Bronchus fibroblast of lung (primary cell): ENCODE data around the gene LRRC39. TPM values are rescaled to one million over a fixed set of nuclear protein-coding genes. Genes with fewer than 3 reads are reported as not detected.

ENCODE experiments used
- total RNA-seq: library from RNA; depleted of rRNA; stranded (reverse); fragments of >200 nt; gene quantifications from 2 replicates; pipeline ENCODE4 v1.2.3, GENCODE V29; 2015

The LRRC39 gene
- total RNA-seq, result 0.15 and 0.34 TPM in 2 replicates

DNA sequence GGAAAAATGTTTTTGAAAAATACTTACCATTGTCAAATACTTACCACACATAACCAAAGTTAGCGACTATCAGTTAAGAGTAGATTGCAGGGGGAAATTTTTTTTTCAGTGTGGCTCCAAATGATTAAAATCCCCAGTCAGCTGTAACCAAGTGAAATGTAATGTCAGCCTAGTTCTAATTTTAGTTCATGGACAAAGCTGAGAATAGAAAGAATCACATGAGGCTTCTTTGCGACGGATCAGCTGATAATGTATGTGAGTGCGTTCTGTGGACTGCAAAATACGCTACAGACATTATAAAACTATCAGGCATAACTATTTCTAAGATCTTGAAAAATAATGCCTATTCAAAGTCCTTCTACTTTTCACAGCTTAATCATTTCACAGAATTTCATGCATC is at the start of gene LRRC39:
Gene LRRC39, minus strand, starts transcription at position 166 of the 400 bp plus-strand sequence. CDS start 9,740 bp downstream, outside the sequence.

DNA sequence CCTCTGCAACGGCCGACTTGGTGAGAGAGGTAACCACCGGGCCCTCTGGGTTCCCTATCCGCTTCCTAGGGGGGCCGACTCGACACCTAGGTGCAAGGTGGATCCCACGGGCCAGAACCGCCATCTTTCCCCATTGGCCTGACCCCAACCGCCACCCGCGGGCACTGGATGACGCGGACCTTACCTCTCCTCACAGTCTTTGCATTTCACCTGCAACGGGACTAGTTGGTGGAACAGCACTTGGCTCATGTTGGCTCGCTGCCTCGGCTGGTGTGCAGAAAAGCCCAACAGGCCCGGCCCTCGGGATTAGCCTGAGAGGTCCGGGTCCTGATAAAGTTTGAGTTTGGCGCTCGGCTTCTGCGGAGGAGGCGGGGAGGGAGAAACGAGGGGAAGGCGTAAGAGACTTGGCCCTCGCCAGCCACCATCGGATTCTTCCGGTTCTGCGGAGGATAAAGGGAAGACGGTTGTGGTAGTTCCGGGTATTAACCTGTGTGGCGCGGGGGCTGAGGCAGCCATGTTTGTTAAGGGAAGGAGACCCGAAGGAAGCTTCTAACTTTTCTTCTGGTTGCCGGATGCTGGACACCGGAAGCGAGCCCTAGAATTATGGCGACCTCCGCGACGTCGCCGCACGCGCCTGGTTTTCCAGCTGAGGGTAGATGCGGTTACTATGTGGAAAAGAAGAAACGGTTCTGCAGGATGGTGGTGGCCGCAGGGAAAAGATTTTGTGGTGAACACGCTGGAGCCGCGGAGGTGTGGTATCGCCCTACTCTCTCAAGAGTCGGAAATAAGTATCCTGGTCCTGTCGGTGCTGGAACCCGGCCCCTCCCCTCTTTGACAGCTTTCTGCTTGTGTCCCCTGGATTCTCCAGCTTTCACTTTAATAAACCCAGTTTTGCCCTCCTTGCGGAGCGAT is 45.2 kb downstream of the LRRC39 start, which contains the start of the genes SASS6 and TRMT13:
Gene SASS6, minus strand, starts transcription at position 365 of the 912 bp plus-strand sequence. Its CDS starts 116 bp downstream, at position 249.
Gene TRMT13, plus strand, starts transcription at position 598 of the 912 bp plus-strand sequence. Its CDS starts 6 bp downstream, at position 604.

Other genes with a start within 250 kb of the LRRC39 start
- 16.6 and 19.8 TPM in 2 replicates for gene SLC35A3, start 208.3 kb downstream of the LRRC39 start, total RNA-seq
- 2.2 and 3.5 TPM in 2 replicates for gene SASS6, start 45.3 kb downstream of the LRRC39 start, total RNA-seq
- 8.8 and 15.5 TPM in 2 replicates for gene TRMT13, start 45.1 kb downstream of the LRRC39 start, total RNA-seq
- gene DBT, start 71.6 kb upstream of the LRRC39 start, total RNA-seq, result 2.2 and 3.0 TPM in 2 replicates
- 22.9 and 24.7 TPM in 2 replicates for gene RTCA, start 88.0 kb upstream of the LRRC39 start, total RNA-seq
- 1.8 and 2.7 TPM in 2 replicates for gene CDC14A, start 174.2 kb upstream of the LRRC39 start, total RNA-seq